ENCODE data around the gene PPIP5K1.

PPIP5K1 gene

GRCh38 chr15:43528542-43529007 is 61.4 kb downstream of the PPIP5K1 start:
- DNase-seq (ENCODE audit: low spot score), result no peak
- POLR2A ChIA-PET (ENCODE audit: low non-redundant PET), result interaction anchor here (0.6 kb wide), 2 partner anchors 18 to 24 kb away, joined by 3 to 11 read pairs; no protein-coding TSS in a partner anchor
- TF ChIP-seq, protein P1, sequence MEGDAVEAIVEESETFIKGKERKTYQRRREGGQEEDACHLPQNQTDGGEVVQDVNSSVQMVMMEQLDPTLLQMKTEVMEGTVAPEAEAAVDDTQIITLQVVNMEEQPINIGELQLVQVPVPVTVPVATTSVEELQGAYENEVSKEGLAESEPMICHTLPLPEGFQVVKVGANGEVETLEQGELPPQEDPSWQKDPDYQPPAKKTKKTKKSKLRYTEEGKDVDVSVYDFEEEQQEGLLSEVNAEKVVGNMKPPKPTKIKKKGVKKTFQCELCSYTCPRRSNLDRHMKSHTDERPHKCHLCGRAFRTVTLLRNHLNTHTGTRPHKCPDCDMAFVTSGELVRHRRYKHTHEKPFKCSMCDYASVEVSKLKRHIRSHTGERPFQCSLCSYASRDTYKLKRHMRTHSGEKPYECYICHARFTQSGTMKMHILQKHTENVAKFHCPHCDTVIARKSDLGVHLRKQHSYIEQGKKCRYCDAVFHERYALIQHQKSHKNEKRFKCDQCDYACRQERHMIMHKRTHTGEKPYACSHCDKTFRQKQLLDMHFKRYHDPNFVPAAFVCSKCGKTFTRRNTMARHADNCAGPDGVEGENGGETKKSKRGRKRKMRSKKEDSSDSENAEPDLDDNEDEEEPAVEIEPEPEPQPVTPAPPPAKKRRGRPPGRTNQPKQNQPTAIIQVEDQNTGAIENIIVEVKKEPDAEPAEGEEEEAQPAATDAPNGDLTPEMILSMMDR (conservative IDR thresholded peaks at IDR 0.05; ENCODE audit: low read depth), result no peak
- H3K27ac ChIP-seq, result no peak overlapping the region
- CTCF ChIA-PET, result no interaction called here

GRCh38 chr15:43527802-43528541 is 62.0 kb downstream of the PPIP5K1 start:
- DNase-seq (ENCODE audit: low spot score), result no peak
- TF ChIP-seq, protein P1 (conservative IDR thresholded peaks at IDR 0.05; ENCODE audit: low read depth), result no peak
- ChIA-PET POLR2A (ENCODE audit: low non-redundant PET) (interaction anchor here (0.6 to 0.7 kb wide), 2 partner anchors 25 to 27 kb away, joined by 3 read pairs; no protein-coding TSS in a partner anchor), CTCF (interaction anchor here (0.6 to 0.8 kb wide), 2 partner anchors 14 to 16 kb away, joined by 3 to 7 read pairs; no protein-coding TSS in a partner anchor)
- H3K27ac ChIP-seq, result no peak overlapping the region

- TF ChIP-seq, protein P1 (conservative IDR thresholded peaks at IDR 0.05; ENCODE audit: low read depth), result no peak
- POLR2A ChIA-PET (ENCODE audit: low non-redundant PET), result interaction anchor here (0.7 kb wide), 1 partner anchor 28 kb away, joined by 3 read pairs; no protein-coding TSS in a partner anchor
- DNase-seq (ENCODE audit: low spot score), result no peak
- CTCF ChIA-PET, result interaction anchor here (0.6 to 0.8 kb wide), 2 partner anchors 13 to 15 kb away, joined by 3 to 7 read pairs; no protein-coding TSS in a partner anchor
- no peak overlapping the region for H3K27ac ChIP-seq
Observed at GRCh38 chr15:43527016-43527801, 62.8 kb downstream of the PPIP5K1 start.

DNA sequence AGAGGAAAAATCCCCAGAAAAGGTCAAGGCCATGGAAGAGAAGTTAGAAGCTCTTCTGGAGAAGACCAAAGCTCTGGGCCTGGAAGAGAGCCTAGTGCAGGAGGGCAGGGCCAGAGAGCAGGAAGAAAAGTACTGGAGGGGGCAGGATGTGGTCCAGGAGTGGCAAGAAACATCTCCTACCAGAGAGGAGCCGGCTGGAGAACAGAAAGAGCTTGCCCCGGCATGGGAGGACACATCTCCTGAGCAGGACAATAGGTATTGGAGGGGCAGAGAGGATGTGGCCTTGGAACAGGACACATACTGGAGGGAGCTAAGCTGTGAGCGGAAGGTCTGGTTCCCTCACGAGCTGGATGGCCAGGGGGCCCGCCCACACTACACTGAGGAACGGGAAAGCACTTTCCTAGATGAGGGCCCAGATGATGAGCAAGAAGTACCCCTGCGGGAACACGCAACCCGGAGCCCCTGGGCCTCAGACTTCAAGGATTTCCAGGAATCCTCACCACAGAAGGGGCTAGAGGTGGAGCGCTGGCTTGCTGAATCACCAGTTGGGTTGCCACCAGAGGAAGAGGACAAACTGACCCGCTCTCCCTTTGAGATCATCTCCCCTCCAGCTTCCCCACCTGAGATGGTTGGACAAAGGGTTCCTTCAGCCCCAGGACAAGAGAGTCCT is 63.6 kb downstream of the PPIP5K1 start:
- TF ChIP-seq, protein P1 (conservative IDR thresholded peaks at IDR 0.05; ENCODE audit: low read depth), result no peak
- no peak for DNase-seq (ENCODE audit: low spot score)
- ChIA-PET CTCF (no interaction called here), POLR2A (ENCODE audit: low non-redundant PET) (no interaction called here)
- no peak overlapping the region for H3K27ac ChIP-seq

DNA sequence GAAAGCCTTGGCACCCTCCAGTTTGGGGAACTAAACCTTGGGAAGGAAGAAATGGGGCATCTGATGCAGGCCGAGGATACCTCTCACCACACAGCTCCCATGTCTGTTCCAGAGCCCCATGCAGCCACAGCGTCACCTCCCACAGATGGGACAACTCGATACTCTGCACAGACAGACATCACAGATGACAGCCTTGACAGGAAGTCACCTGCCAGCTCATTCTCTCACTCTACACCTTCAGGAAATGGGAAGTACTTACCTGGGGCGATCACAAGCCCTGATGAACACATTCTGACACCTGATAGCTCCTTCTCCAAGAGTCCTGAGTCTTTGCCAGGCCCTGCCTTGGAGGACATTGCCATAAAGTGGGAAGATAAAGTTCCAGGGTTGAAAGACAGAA is 64.9 kb downstream of the PPIP5K1 start:
- ChIA-PET POLR2A (ENCODE audit: low non-redundant PET) (no interaction called here), CTCF (no interaction called here)
- no peak overlapping the region for H3K27ac ChIP-seq
- TF ChIP-seq, protein P1 (conservative IDR thresholded peaks at IDR 0.05; ENCODE audit: low read depth), result no peak
- DNase-seq (ENCODE audit: low spot score), result no peak

All from RWPE1 (cell line).